Effector memory CD8-positive, alpha-beta T cell (primary cell): ENCODE results near the gene SCO1.

Source experiments
- ATAC-seq: fragments of 150-1000 bp; cut with Tn5 transposase; replicated peaks from 2 replicates; pipeline ENCODE4 v1.10.0; 2021; ENCODE audit warnings: mild to moderate bottlenecking, moderate library complexity
- DNase-seq, 3 experiments: peaks; one replicate each; pipeline ENCODE4 v3.0.0; 2021
- H3K27ac Mint-ChIP-seq, 2 donors: one replicate each; pipeline ENCODE4 v1.8.0; 2022; ENCODE audit warnings: mild to moderate bottlenecking in 2 of 2, mixed read lengths in 2 of 2, moderate library complexity in 2 of 2
- H3K27me3 Mint-ChIP-seq, 2 donors: one replicate each; pipeline ENCODE4 v1.8.0; 2022; ENCODE audit warnings: mixed read lengths in 2 of 2
- H3K36me3 Mint-ChIP-seq: one replicate; pipeline ENCODE4 v1.8.0; 2022; ENCODE audit warnings: mild to moderate bottlenecking, moderate library complexity, mixed read lengths; ENCODE audit not compliant: insufficient read depth
- H3K4me1 Mint-ChIP-seq, 2 donors: one replicate each; pipeline ENCODE4 v1.8.0; 2022; ENCODE audit warnings: low read depth in 2 of 2, mixed read lengths in 2 of 2
- H3K4me3 Mint-ChIP-seq, 2 donors: one replicate each; pipeline ENCODE4 v1.8.0; 2022; ENCODE audit warnings: mild to moderate bottlenecking in 2 of 2, mixed read lengths in 2 of 2, moderate library complexity in 2 of 2
- H3K9me3 Mint-ChIP-seq, 2 donors: one replicate each; pipeline ENCODE4 v1.8.0; 2022; ENCODE audit warnings: mixed read lengths in 2 of 2

SCO1 gene

GRCh38 chr17:10631701-10632100, 65.6 kb downstream of the SCO1 start:
- ATAC-seq = no peak
- H3K4me3 Mint-ChIP-seq = no peak overlapping the region
- H3K27ac Mint-ChIP-seq = no peak overlapping the region
- no peaks in the 10 kb centered on the region for H3K9me3 Mint-ChIP-seq
- DNase-seq = no peak
- peaks cover 10% of the 10 kb centered on the region for H3K36me3 Mint-ChIP-seq
- H3K4me1 Mint-ChIP-seq = peaks cover 3% of the 10 kb centered on the region in 2 donors
- H3K27me3 Mint-ChIP-seq = no peaks in the 10 kb centered on the region

- Mint-ChIP-seq H3K9me3 (no peaks in the 10 kb centered on the region), H3K4me3 (no peak overlapping the region)
These were observed 66.2 kb downstream of the SCO1 start for GRCh38 chr17:10631048-10631700.

DNA sequence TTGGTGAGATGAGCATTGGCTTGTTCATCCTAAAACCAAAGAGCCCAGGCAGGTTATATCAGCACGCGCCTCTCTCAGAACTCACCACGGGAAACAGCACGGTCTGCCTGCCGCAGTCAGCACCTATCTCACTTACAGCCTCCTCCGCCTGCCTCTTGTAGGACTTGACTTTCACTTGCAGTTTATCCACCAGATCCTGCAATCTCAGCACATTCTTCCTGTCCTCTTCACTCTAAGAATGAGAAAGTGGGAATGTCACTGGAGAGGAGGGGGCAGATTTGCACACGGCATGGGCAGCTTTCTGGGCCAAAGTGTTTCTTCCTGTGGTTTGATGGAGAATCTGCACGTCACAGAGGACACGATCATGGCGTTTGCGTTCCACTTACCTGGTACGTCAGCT, 67.6 kb downstream of the SCO1 start:
- no peak for DNase-seq
- Mint-ChIP-seq H3K9me3 (no peaks in the 10 kb centered on the region), H3K36me3 (peaks cover 5% of the 10 kb centered on the region), H3K4me3 (no peak overlapping the region), H3K4me1 (peaks cover 3% of the 10 kb centered on the region in 2 donors), H3K27me3 (no peaks in the 10 kb centered on the region), H3K27ac (no peak overlapping the region)
- no peak for ATAC-seq

More at GRCh38 chr17:10631048-10631700, 66.2 kb downstream of the SCO1 start:
- H3K36me3 Mint-ChIP-seq = peaks cover 10% of the 10 kb centered on the region
- peak in 1 of 3 experiments; percentile 11 for DNase-seq
- no peak for ATAC-seq
- peaks cover 3% of the 10 kb centered on the region in 2 donors for H3K4me1 Mint-ChIP-seq
- no peak overlapping the region for H3K27ac Mint-ChIP-seq
- H3K27me3 Mint-ChIP-seq = no peaks in the 10 kb centered on the region

GRCh38 chr17:10628756-10629155, 68.6 kb downstream of the SCO1 start:
- H3K9me3 Mint-ChIP-seq = no peaks in the 10 kb centered on the region
- DNase-seq (no peak), ATAC-seq (no peak)
- no peak overlapping the region for H3K27ac Mint-ChIP-seq
- H3K36me3 Mint-ChIP-seq = peaks cover 2% of the 10 kb centered on the region
- H3K4me1 Mint-ChIP-seq = peaks cover 3% of the 10 kb centered on the region in 2 donors
- peaks cover 0 to 2% of the 10 kb centered on the region in 2 donors for H3K27me3 Mint-ChIP-seq
- H3K4me3 Mint-ChIP-seq = no peak overlapping the region

- no peak overlapping the region for H3K4me3 Mint-ChIP-seq
- H3K36me3 Mint-ChIP-seq = no peaks in the 10 kb centered on the region
- H3K27me3 Mint-ChIP-seq = peaks cover 0 to 22% of the 10 kb centered on the region in 2 donors
- ATAC-seq (no peak), DNase-seq (no peak)
- no peak overlapping the region for H3K27ac Mint-ChIP-seq
- no peaks in the 10 kb centered on the region for H3K9me3 Mint-ChIP-seq
- peaks cover 3% of the 10 kb centered on the region in 2 donors for H3K4me1 Mint-ChIP-seq
These were observed 70.9 kb downstream of the SCO1 start for GRCh38 chr17:10626390-10626789.

- DNase-seq (no peak), ATAC-seq (no peak)
- H3K4me1 Mint-ChIP-seq = no peaks in the 10 kb centered on the region
- H3K4me3 Mint-ChIP-seq = no peak overlapping the region
- peaks cover 3 to 29% of the 10 kb centered on the region in 2 donors for H3K27me3 Mint-ChIP-seq
- H3K27ac Mint-ChIP-seq = no peak overlapping the region
- H3K36me3 Mint-ChIP-seq = no peaks in the 10 kb centered on the region
- no peaks in the 10 kb centered on the region for H3K9me3 Mint-ChIP-seq
These were observed 72.4 kb downstream of the SCO1 start for GRCh38 chr17:10624969-10625368.

GRCh38 chr17:10623737-10624338, 73.5 kb downstream of the SCO1 start:
- no peak overlapping the region for H3K27ac Mint-ChIP-seq

GRCh38 chr17:10622617-10623485, 74.5 kb downstream of the SCO1 start:
- H3K4me3 Mint-ChIP-seq = no peak overlapping the region
- no peak overlapping the region for H3K27ac Mint-ChIP-seq
- no peaks in the 10 kb centered on the region for H3K9me3 Mint-ChIP-seq
- ATAC-seq (no peak), DNase-seq (no peak)
- peaks cover 5 to 33% of the 10 kb centered on the region in 2 donors for H3K27me3 Mint-ChIP-seq
- peaks cover 4% of the 10 kb centered on the region in 2 donors for H3K4me1 Mint-ChIP-seq
- H3K36me3 Mint-ChIP-seq = peaks cover 3% of the 10 kb centered on the region

More at GRCh38 chr17:10623737-10624338, 73.5 kb downstream of the SCO1 start:
- Mint-ChIP-seq H3K36me3 (peaks cover 3% of the 10 kb centered on the region), H3K4me3 (no peak overlapping the region), H3K4me1 (no peaks in the 10 kb centered on the region), H3K9me3 (no peaks in the 10 kb centered on the region), H3K27me3 (peaks cover 5 to 33% of the 10 kb centered on the region in 2 donors)
- ATAC-seq (no peak), DNase-seq (no peak)
